ENCODE results near the gene GKN2.

GRCh38 chr2:68994864-68995263 lies 42.2 kb upstream of the GKN2 start:
- no peak for TF ChIP-seq CTCF (IDR thresholded peaks at IDR 0.05)
- TF ChIP-seq EZH2 (IDR thresholded peaks at IDR 0.05; ENCODE audit: borderline replicate concordance, insufficient read depth, low read depth, low read length, poor library complexity, severe bottlenecking): no peak

Data from B cell (primary cell).